HEK293 (cell line): ENCODE results near the gene CIB4.
A peak's percentile ranks its signal among the peaks of the same experiment; 100 is the strongest.

Source experiments
- CTCF ChIA-PET: fragments of 350-600 bp; formaldehyde crosslinking; extraction: SDS; loops from one replicate; lab custom pipeline; 2021; ENCODE audit warnings: antibody characterized with exemption; lab: Yijun Ruan, JAX
- POLR2A ChIA-PET: fragments of 300-600 bp; formaldehyde crosslinking; extraction: SDS; loops from one replicate; lab custom pipeline; 2020; ENCODE audit warnings: antibody characterized with exemption, inconsistent platforms; lab: Yijun Ruan, JAX
- H3K27ac ChIP-seq: fragments of 200-500 bp; sonication (Bioruptor generic); 2 replicates; pipeline ENCODE4 v1.5.1; 2014; ENCODE audit warnings: low read depth, low read length, control low read depth, inconsistent platforms; ENCODE audit errors: extremely low read depth
- H3K36me3 ChIP-seq, 2 experiments: fragments of 200-500 bp in 1 of 2; sonication (Bioruptor generic) in 1 of 2; 1 replicate in 1 of 2; 2 replicates in 1 of 2; pipeline ENCODE4 v1.5.1; 2014 to 2017; ENCODE audit warnings: inconsistent platforms in 2 of 2, low read length in 2 of 2; ENCODE audit not compliant: control insufficient read depth in 2 of 2, insufficient read depth in 1 of 2
- H3K4me1 ChIP-seq: fragments of 200-500 bp; sonication (Bioruptor generic); 2 replicates; pipeline ENCODE4 v1.5.1; 2014; ENCODE audit warnings: mild to moderate bottlenecking, low read length, inconsistent platforms; ENCODE audit not compliant: control insufficient read depth, insufficient read depth
- H3K4me3 ChIP-seq: 2 replicates; pipeline ENCODE4 v1.5.1; 2011; ENCODE audit warnings: low read depth, mild to moderate bottlenecking, control low read depth, low read length, moderate library complexity
- H3K9me3 ChIP-seq: fragments of 200-500 bp; sonication (Bioruptor generic); 2 replicates; pipeline ENCODE4 v1.5.1; 2014; ENCODE audit warnings: low read depth, low read length, inconsistent platforms; ENCODE audit not compliant: control insufficient read depth, insufficient read depth
- HOXC10 ChIP-seq: sonication (generic); formaldehyde crosslinking; IDR thresholded peaks from 2 replicates; pipeline ENCODE4 v1.8.1; 2023; ENCODE audit warnings: mild to moderate bottlenecking, missing genetic modification reagents
- MYNN ChIP-seq: fragments of 450-650 bp; formaldehyde crosslinking; IDR thresholded peaks from 2 replicates; pipeline ENCODE4 v1.5.1; 2016; ENCODE audit warnings: missing biosample characterization, missing genetic modification characterization, borderline replicate concordance
- OVOL3 ChIP-seq: fragments of 450-650 bp; formaldehyde crosslinking; IDR thresholded peaks from 2 replicates; pipeline ENCODE4 v1.5.1; 2016; ENCODE audit warnings: missing biosample characterization, missing genetic modification characterization
- SP7 ChIP-seq: fragments of 450-650 bp; formaldehyde crosslinking; IDR thresholded peaks from 2 replicates; pipeline ENCODE4 v1.5.1; 2016; ENCODE audit warnings: missing biosample characterization, missing genetic modification characterization
- ZBTB11 ChIP-seq: fragments of 450-650 bp; formaldehyde crosslinking; conservative IDR thresholded peaks from 2 replicates; pipeline ENCODE4 v1.5.1; 2016; ENCODE audit warnings: low read depth, missing biosample characterization, missing genetic modification characterization
- ZBTB17 ChIP-seq: fragments of 450-650 bp; formaldehyde crosslinking; IDR thresholded peaks from 2 replicates; pipeline ENCODE4 v1.5.1; 2016; ENCODE audit warnings: missing biosample characterization, missing genetic modification characterization
- ZNF121 ChIP-seq: fragments of 450-650 bp; formaldehyde crosslinking; IDR thresholded peaks from 2 replicates; pipeline ENCODE4 v1.5.1; 2016; ENCODE audit warnings: missing biosample characterization, missing genetic modification characterization
- ZNF239 ChIP-seq: fragments of 450-650 bp; formaldehyde crosslinking; IDR thresholded peaks from 2 replicates; pipeline ENCODE4 v1.5.1; 2016; ENCODE audit warnings: missing biosample characterization, missing genetic modification characterization
- ZNF426 ChIP-seq: fragments of 450-650 bp; formaldehyde crosslinking; IDR thresholded peaks from 2 replicates; pipeline ENCODE4 v1.5.1; 2017; ENCODE audit warnings: missing biosample characterization, missing genetic modification characterization, mild to moderate bottlenecking, inconsistent platforms, moderate library complexity
- ZNF600 ChIP-seq: fragments of 450-650 bp; formaldehyde crosslinking; IDR thresholded peaks from 2 replicates; pipeline ENCODE4 v1.5.1; 2016; ENCODE audit warnings: missing biosample characterization, missing genetic modification characterization
- ZNF670 ChIP-seq: fragments of 450-650 bp; formaldehyde crosslinking; IDR thresholded peaks from 2 replicates; pipeline ENCODE4 v1.5.1; 2016; ENCODE audit warnings: missing biosample characterization, missing genetic modification characterization, low read depth
- ZNF747 ChIP-seq: fragments of 450-650 bp; formaldehyde crosslinking; IDR thresholded peaks from 2 replicates; pipeline ENCODE4 v1.5.1; 2016; ENCODE audit warnings: missing biosample characterization, missing genetic modification characterization
- ZNF785 ChIP-seq: fragments of 450-650 bp; formaldehyde crosslinking; IDR thresholded peaks from 2 replicates; pipeline ENCODE4 v1.5.1; 2016; ENCODE audit warnings: missing biosample characterization, missing genetic modification characterization
- ZSCAN18 ChIP-seq: fragments of 450-650 bp; formaldehyde crosslinking; IDR thresholded peaks from 2 replicates; pipeline ENCODE4 v1.5.1; 2016; ENCODE audit warnings: missing biosample characterization, missing genetic modification characterization
- TF ChIP-seq, protein P1 (sequence below): fragments of 450-650 bp; formaldehyde crosslinking; IDR thresholded peaks from 2 replicates; pipeline ENCODE4 v1.5.1; 2017; ENCODE audit warnings: missing biosample characterization, missing genetic modification characterization
- TF ChIP-seq, protein P2 (sequence below): fragments of 450-650 bp; formaldehyde crosslinking; IDR thresholded peaks from 2 replicates; pipeline ENCODE4 v1.5.1; 2016; ENCODE audit warnings: missing biosample characterization, missing genetic modification characterization

CIB4 gene

DNA sequence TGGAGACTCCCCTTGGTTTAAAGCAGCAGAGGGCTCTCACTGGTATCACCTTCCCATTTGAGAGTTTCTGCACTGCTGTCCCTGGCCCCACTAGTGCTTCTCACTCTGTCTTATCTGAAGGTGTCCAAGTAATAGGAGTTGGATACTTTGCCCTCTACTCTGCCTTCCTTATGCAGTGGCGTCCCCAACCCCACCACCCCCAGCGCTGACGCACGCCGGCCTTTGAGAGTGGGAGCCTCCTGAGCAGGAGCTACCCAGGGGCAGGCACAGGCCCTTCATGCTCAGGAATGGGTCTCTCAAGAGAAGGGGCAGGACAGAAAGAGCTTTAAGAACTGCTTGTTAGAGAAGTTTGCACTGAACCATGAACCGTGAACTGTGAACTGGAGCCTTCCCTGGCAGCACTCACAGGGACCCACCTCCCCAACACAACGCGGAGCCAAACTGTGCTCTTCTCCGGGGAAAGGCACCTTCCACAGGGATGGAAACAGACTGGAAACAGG is 3.3 kb downstream of the CIB4 start:
- no peaks in the 10 kb centered on the region for H3K4me1 ChIP-seq

DNA sequence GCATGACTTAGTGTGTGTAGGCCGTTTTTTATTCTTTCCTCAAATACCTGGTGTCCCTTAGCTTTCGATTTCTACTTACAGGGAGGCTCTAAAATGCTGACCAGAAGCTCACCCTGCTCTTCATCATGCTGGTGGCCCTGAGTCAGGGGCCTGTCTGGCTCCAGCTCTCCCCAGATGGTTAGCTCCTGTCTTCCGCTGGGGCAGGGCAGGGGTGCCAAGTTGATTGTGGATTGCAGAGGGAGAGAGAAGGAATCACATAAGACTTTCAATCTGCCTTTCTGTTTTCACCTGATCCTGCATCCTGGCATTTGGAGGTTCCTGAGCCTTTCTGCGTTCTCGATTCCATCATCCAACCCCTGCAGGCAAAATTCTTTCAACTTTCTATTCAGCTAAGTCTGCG is 4.2 kb downstream of the CIB4 start:
- ChIA-PET POLR2A (no interaction called here), CTCF (interaction anchor here (0.9 kb wide), 1 partner anchor 31 kb away, joined by 4 read pairs; no protein-coding TSS in a partner anchor)

More for the DNA sequence above, 3.3 kb downstream of the CIB4 start:
- ChIA-PET CTCF (interaction anchor here (0.6 to 0.9 kb wide), 2 partner anchors 22 to 86 kb away, joined by 3 read pairs; no protein-coding TSS in a partner anchor), POLR2A (no interaction called here)
- TF ChIP-seq, protein P1, sequence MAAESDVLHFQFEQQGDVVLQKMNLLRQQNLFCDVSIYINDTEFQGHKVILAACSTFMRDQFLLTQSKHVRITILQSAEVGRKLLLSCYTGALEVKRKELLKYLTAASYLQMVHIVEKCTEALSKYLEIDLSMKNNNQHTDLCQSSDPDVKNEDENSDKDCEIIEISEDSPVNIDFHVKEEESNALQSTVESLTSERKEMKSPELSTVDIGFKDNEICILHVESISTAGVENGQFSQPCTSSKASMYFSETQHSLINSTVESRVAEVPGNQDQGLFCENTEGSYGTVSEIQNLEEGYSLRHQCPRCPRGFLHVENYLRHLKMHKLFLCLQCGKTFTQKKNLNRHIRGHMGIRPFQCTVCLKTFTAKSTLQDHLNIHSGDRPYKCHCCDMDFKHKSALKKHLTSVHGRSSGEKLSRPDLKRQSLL (tag by site-specific recombination) = no peak
- no peak for TF ChIP-seq ZNF426 (tag by site-specific recombination)
- no peak overlapping the region for H3K27ac ChIP-seq
- H3K4me3 ChIP-seq = no peak overlapping the region
- H3K36me3 ChIP-seq = no peaks in the 10 kb centered on the region
- no peaks in the 10 kb centered on the region for H3K9me3 ChIP-seq

DNA sequence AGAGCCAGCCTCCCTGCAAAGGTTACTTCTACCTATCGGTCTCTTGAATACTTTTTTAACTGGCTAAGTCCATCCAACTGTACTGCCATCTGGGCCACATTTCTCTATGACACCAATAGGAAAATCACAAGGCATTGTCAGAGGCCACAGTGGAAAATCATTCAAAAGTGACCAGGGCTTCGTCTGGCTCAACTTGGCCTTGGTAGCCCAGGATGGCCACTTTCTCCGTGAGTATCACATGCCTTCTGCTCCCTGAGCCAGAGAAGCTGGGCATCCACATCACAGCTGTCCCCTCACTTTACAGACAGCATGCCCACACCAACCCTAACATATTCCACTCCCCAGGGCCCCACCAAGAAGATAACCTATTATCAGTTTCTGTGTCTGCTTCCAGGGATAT is 5.8 kb downstream of the CIB4 start:
- H3K27ac ChIP-seq = no peak overlapping the region
- no peak overlapping the region for H3K4me3 ChIP-seq
- no peaks in the 10 kb centered on the region for H3K4me1 ChIP-seq
- H3K9me3 ChIP-seq = no peaks in the 10 kb centered on the region
- TF ChIP-seq ZNF747 (tag by site-specific recombination) = no peak
- no peak for TF ChIP-seq ZNF670 (tag by site-specific recombination)
- no peak for TF ChIP-seq HOXC10
- TF ChIP-seq ZNF785 (tag by site-specific recombination) = no peak
- no peak for TF ChIP-seq ZBTB11
- TF ChIP-seq, protein P2, sequence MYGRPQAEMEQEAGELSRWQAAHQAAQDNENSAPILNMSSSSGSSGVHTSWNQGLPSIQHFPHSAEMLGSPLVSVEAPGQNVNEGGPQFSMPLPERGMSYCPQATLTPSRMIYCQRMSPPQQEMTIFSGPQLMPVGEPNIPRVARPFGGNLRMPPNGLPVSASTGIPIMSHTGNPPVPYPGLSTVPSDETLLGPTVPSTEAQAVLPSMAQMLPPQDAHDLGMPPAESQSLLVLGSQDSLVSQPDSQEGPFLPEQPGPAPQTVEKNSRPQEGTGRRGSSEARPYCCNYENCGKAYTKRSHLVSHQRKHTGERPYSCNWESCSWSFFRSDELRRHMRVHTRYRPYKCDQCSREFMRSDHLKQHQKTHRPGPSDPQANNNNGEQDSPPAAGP (tag by site-specific recombination) = no peak
- TF ChIP-seq ZNF121 (tag by site-specific recombination) = no peak
- no peak for TF ChIP-seq ZNF600
- TF ChIP-seq SP7 (tag by site-specific recombination) = no peak
- no peak for TF ChIP-seq ZSCAN18 (tag by site-specific recombination)
- TF ChIP-seq ZNF239 (tag by site-specific recombination) = no peak
- no peak for TF ChIP-seq OVOL3
- ChIA-PET CTCF (no interaction called here), POLR2A (no interaction called here)
- H3K36me3 ChIP-seq = no peaks in the 10 kb centered on the region

More for the DNA sequence above, 4.2 kb downstream of the CIB4 start:
- H3K4me3 ChIP-seq = no peak overlapping the region
- no peak overlapping the region for H3K27ac ChIP-seq
- no peaks in the 10 kb centered on the region for H3K9me3 ChIP-seq
- no peaks in the 10 kb centered on the region for H3K36me3 ChIP-seq
- no peak for TF ChIP-seq MYNN (tag by site-specific recombination)
- peak; percentile 78 for TF ChIP-seq ZBTB17 (tag by site-specific recombination)
- no peaks in the 10 kb centered on the region for H3K4me1 ChIP-seq
